Measurements from ENCODE around the gene C10orf67.
"Not testable (repeated sequence)": the region's sequence is repeated elsewhere in the genome, so short reads cannot be mapped to it uniquely, and the experiment has no call there.

Gene C10orf67

GRCh38 chr10:23358357-23358756 lies 13.8 kb upstream of the C10orf67 start:
- Histone ChIP-seq H3K27ac (ENCODE audit: low read depth, low read length) (no peak overlapping the region), H3K9me3 (ENCODE audit: control insufficient read depth, insufficient read depth, low read length) (no peaks in the 10 kb centered on the region), H3K4me3 (ENCODE audit: low read length) (no peak overlapping the region), H3K79me2 (ENCODE audit: control insufficient read depth, low read length) (no peaks in the 10 kb centered on the region), H3K9me2 (replicated peaks; ENCODE audit: control insufficient read depth, low read length) (no peaks in the 10 kb centered on the region), H3F3A (ENCODE audit: control insufficient read depth, insufficient read depth) (no peaks in the 10 kb centered on the region), H3K36me3 (ENCODE audit: control insufficient read depth, low read length) (no peaks in the 10 kb centered on the region), H4K20me1 (ENCODE audit: control insufficient read depth, insufficient read depth, low read depth, low read length) (no peaks in the 10 kb centered on the region), H3K27me3 (ENCODE audit: control insufficient read depth, low read length) (no peaks in the 10 kb centered on the region), H3K4me2 (ENCODE audit: low read length) (no peak overlapping the region), H3K4me1 (ENCODE audit: control insufficient read depth, low read length) (peaks cover 19% of the 10 kb centered on the region)
- TF ChIP-seq CTCF (IDR thresholded peaks at IDR 0.05; ENCODE audit: low read depth, low read length, poor library complexity, severe bottlenecking): no peak
- TF ChIP-seq EZH2phosphoT487 (IDR thresholded peaks at IDR 0.05; ENCODE audit: borderline replicate concordance, low read length): no peak

- Histone ChIP-seq H3K27me3 (ENCODE audit: control insufficient read depth, low read length) (no peaks in the 10 kb centered on the region), H3K4me3 (ENCODE audit: low read length) (no peak overlapping the region), H3K4me1 (ENCODE audit: control insufficient read depth, low read length) (no peaks in the 10 kb centered on the region; the same call in 1 of the 2 replicates), H3K9me3 (ENCODE audit: control insufficient read depth, insufficient read depth, low read length) (no peaks in the 10 kb centered on the region), H3K79me2 (ENCODE audit: control insufficient read depth, low read length) (no peaks in the 10 kb centered on the region), H3K36me3 (ENCODE audit: control insufficient read depth, low read length) (no peaks in the 10 kb centered on the region), H3K27ac (ENCODE audit: low read depth, low read length) (no peak overlapping the region), H3K4me2 (ENCODE audit: low read length) (no peak overlapping the region), H3K9me2 (replicated peaks; ENCODE audit: control insufficient read depth, low read length) (no peaks in the 10 kb centered on the region; the same call in 1 of the 2 replicates), H3F3A (ENCODE audit: control insufficient read depth, insufficient read depth) (no peaks in the 10 kb centered on the region), H4K20me1 (ENCODE audit: control insufficient read depth, insufficient read depth, low read depth, low read length) (no peaks in the 10 kb centered on the region)
- TF ChIP-seq CTCF (IDR thresholded peaks at IDR 0.05; ENCODE audit: low read depth, low read length, poor library complexity, severe bottlenecking) (no peak), EZH2phosphoT487 (IDR thresholded peaks at IDR 0.05; ENCODE audit: borderline replicate concordance, low read length) (no peak)
Observed at GRCh38 chr10:23354630-23355279, 10.2 kb upstream of the C10orf67 start.

- Histone ChIP-seq H4K20me1 (ENCODE audit: control insufficient read depth, insufficient read depth, low read depth, low read length) (no peaks in the 10 kb centered on the region), H3K9me2 (replicated peaks; ENCODE audit: control insufficient read depth, low read length) (no peaks in the 10 kb centered on the region; the same call in 1 of the 2 replicates), H3K9me3 (ENCODE audit: control insufficient read depth, insufficient read depth, low read length) (no peaks in the 10 kb centered on the region), H3K4me3 (ENCODE audit: low read length) (no peak overlapping the region), H3K4me1 (ENCODE audit: control insufficient read depth, low read length) (no peaks in the 10 kb centered on the region; the same call in 1 of the 2 replicates), H3K79me2 (ENCODE audit: control insufficient read depth, low read length) (no peaks in the 10 kb centered on the region), H3K4me2 (ENCODE audit: low read length) (no peak overlapping the region), H3F3A (ENCODE audit: control insufficient read depth, insufficient read depth) (no peaks in the 10 kb centered on the region), H3K36me3 (ENCODE audit: control insufficient read depth, low read length) (no peaks in the 10 kb centered on the region), H3K27ac (ENCODE audit: low read depth, low read length) (no peak overlapping the region), H3K27me3 (ENCODE audit: control insufficient read depth, low read length) (no peaks in the 10 kb centered on the region)
- TF ChIP-seq EZH2phosphoT487 (IDR thresholded peaks at IDR 0.05; ENCODE audit: borderline replicate concordance, low read length) (no peak), CTCF (IDR thresholded peaks at IDR 0.05; ENCODE audit: low read depth, low read length, poor library complexity, severe bottlenecking) (no peak)
Observed at GRCh38 chr10:23351926-23352519, 7.4 kb upstream of the C10orf67 start.

- not testable (repeated sequence) for H3K27ac ChIP-seq (ENCODE audit: low read depth, low read length); H3F3A ChIP-seq (ENCODE audit: control insufficient read depth, insufficient read depth)
Observed at GRCh38 chr10:23350706-23351105, 6.1 kb upstream of the C10orf67 start.

More at GRCh38 chr10:23350706-23351105, 6.1 kb upstream of the C10orf67 start:
- not testable (repeated sequence) for H3K27me3 ChIP-seq (ENCODE audit: control insufficient read depth, low read length); H3K79me2 ChIP-seq (ENCODE audit: control insufficient read depth, low read length); H4K20me1 ChIP-seq (ENCODE audit: control insufficient read depth, insufficient read depth, low read depth, low read length); H3K4me1 ChIP-seq (ENCODE audit: control insufficient read depth, low read length); H3K4me3 ChIP-seq (ENCODE audit: low read length); H3K36me3 ChIP-seq (ENCODE audit: control insufficient read depth, low read length); H3K4me2 ChIP-seq (ENCODE audit: low read length); H3K9me3 ChIP-seq (ENCODE audit: control insufficient read depth, insufficient read depth, low read length); H3K9me2 ChIP-seq (replicated peaks; ENCODE audit: control insufficient read depth, low read length)
